ENCODE measurements around the gene DOCK4.

The DOCK4 gene

GRCh38 chr7:112001091-112001826, 204.9 kb downstream of the DOCK4 start:
- DNase-seq, result no peak

GRCh38 chr7:111998326-111998725, 207.9 kb downstream of the DOCK4 start:
- DNase-seq, result no peak

- no peak for DNase-seq
These were observed 208.7 kb downstream of the DOCK4 start for GRCh38 chr7:111997546-111997945.

GRCh38 chr7:111992601-111993000, 213.6 kb downstream of the DOCK4 start:
- no peak for DNase-seq

- DNase-seq, result peak; percentile 8
These were observed 215.6 kb downstream of the DOCK4 start for GRCh38 chr7:111990643-111991042.

- no peak for DNase-seq
These were observed 218.3 kb downstream of the DOCK4 start for GRCh38 chr7:111987886-111988285.

- DNase-seq, result no peak
These were observed 218.9 kb downstream of the DOCK4 start for GRCh38 chr7:111987115-111987826.

GRCh38 chr7:111986601-111987000, 219.6 kb downstream of the DOCK4 start:
- DNase-seq, result no peak

GRCh38 chr7:111985798-111986197, 220.4 kb downstream of the DOCK4 start:
- no peak for DNase-seq

GRCh38 chr7:111982804-111983203, 223.4 kb downstream of the DOCK4 start:
- DNase-seq, result no peak

- no peak for DNase-seq
These were observed 224.1 kb downstream of the DOCK4 start for GRCh38 chr7:111982133-111982532.

- DNase-seq, result no peak
These were observed 225.5 kb downstream of the DOCK4 start for GRCh38 chr7:111980725-111981124.

GRCh38 chr7:111975346-111975745, 230.9 kb downstream of the DOCK4 start:
- no peak for DNase-seq

- DNase-seq, result no peak
These were observed 245.2 kb downstream of the DOCK4 start for GRCh38 chr7:111960984-111961383.

- peak; percentile 56 for DNase-seq
These were observed 247.3 kb downstream of the DOCK4 start for GRCh38 chr7:111958896-111959295.

- DNase-seq, result no peak
These were observed 247.8 kb downstream of the DOCK4 start for GRCh38 chr7:111958431-111958830.

GRCh38 chr7:111955616-111956015, 250.6 kb downstream of the DOCK4 start:
- no peak for DNase-seq

GRCh38 chr7:111954474-111955381, 251.5 kb downstream of the DOCK4 start:
- DNase-seq, result no peak

- no peak for DNase-seq
These were observed 252.1 kb downstream of the DOCK4 start for GRCh38 chr7:111954056-111954455.

GRCh38 chr7:111953611-111954010, 252.6 kb downstream of the DOCK4 start:
- no peak for DNase-seq

GRCh38 chr7:111952783-111953182, 253.4 kb downstream of the DOCK4 start:
- DNase-seq, result no peak

- DNase-seq, result no peak
These were observed 255.1 kb downstream of the DOCK4 start for GRCh38 chr7:111951052-111951451.

GRCh38 chr7:111942450-111943081, 263.6 kb downstream of the DOCK4 start:
- no peak for DNase-seq

Measured in NCI-H2107 (cell line).